ENCODE data around the gene PTCD2. TPM values are rescaled to one million over a fixed set of nuclear protein-coding genes. Genes with fewer than 3 reads are reported as not detected.
A peak's percentile ranks its signal among the peaks of the same experiment; 100 is the strongest.

Gene PTCD2
- total RNA-seq, 4 donors from 2014 or later, result 6.3 to 17.4 (median 11.8) TPM

GRCh38 chr5:72276219-72276752 lies 43.9 kb upstream of the PTCD2 start:
- whole genome bisulfite sequencing, 2 donors, result 97 to 98% methylated on average over 3 of the region's 3 CpGs
- Histone ChIP-seq H3K36me3 (peaks cover 0 to 14% (median 0%) of the 10 kb centered on the region in 3 donors), H3K4me3 (no peak overlapping the region), H3K4me1 (peaks cover 0 to 13% (median 2%) of the 10 kb centered on the region in 4 donors), H3K9me3 (peaks cover 0 to 3% (median 1%) of the 10 kb centered on the region in 4 donors), H3K27ac (no peak overlapping the region), H3K27me3 (no peaks in the 10 kb centered on the region)
- no peak for TF ChIP-seq EP300 (IDR thresholded peaks at IDR 0.05)
- TF ChIP-seq POLR2A (IDR thresholded peaks at IDR 0.05), result no peak
- TF ChIP-seq CTCF (IDR thresholded peaks at IDR 0.05), result no peak
- DNase-seq (ENCODE audit: low spot score in 2 of 2), result no peak

- Histone ChIP-seq H3K4me1 (peaks cover 0 to 40% (median 7%) of the 10 kb centered on the region in 4 donors), H3K27ac (peak overlapping the region in 3 of 4 donors; percentile 13 to 78 (median 73)), H3K4me3 (no peak overlapping the region), H3K9me3 (peaks cover 0 to 3% (median 1%) of the 10 kb centered on the region in 4 donors), H3K36me3 (peaks cover 0 to 14% (median 0%) of the 10 kb centered on the region in 3 donors), H3K27me3 (no peaks in the 10 kb centered on the region)
- TF ChIP-seq POLR2A (IDR thresholded peaks at IDR 0.05), result no peak
- peak; percentile 20 to 65 (median 51) for TF ChIP-seq CTCF (IDR thresholded peaks at IDR 0.05)
- peak in 1 of 2 donors; percentile 28 for DNase-seq (ENCODE audit: low spot score in 2 of 2)
- 3 to 13% methylated on average over 2 of the region's 2 CpGs for WGBS, 2 donors
These were observed 39.5 kb upstream of the PTCD2 start for GRCh38 chr5:72280581-72281069.

GRCh38 chr5:72281430-72281763 lies 38.8 kb upstream of the PTCD2 start:
- WGBS, 2 donors, result 58 to 61% methylated on average over 1 of the region's 1 CpG
- Histone ChIP-seq H3K9me3 (no peaks in the 10 kb centered on the region), H3K4me3 (no peak overlapping the region), H3K27me3 (no peaks in the 10 kb centered on the region), H3K4me1 (peaks cover 0 to 40% (median 7%) of the 10 kb centered on the region in 4 donors), H3K36me3 (peaks cover 0 to 13% (median 0%) of the 10 kb centered on the region in 3 donors), H3K27ac (peak overlapping the region in 3 of 4 donors; percentile 13 to 78 (median 73))
- TF ChIP-seq CTCF (IDR thresholded peaks at IDR 0.05) (no peak), POLR2A (IDR thresholded peaks at IDR 0.05) (no peak), EP300 (IDR thresholded peaks at IDR 0.05) (no peak)
- DNase-seq (ENCODE audit: low spot score in 2 of 2), result no peak

- peak overlapping the region in 2 of 4 donors; percentile 73 to 78 for H3K27ac ChIP-seq
- peaks cover 0 to 40% (median 7%) of the 10 kb centered on the region in 4 donors for H3K4me1 ChIP-seq
- TF ChIP-seq POLR2A (IDR thresholded peaks at IDR 0.05) (no peak), EP300 (IDR thresholded peaks at IDR 0.05) (peak; percentile 53 to 87)
These were observed 38.2 kb upstream of the PTCD2 start for GRCh38 chr5:72281764-72282499.

GRCh38 chr5:72282878-72283277 lies 37.3 kb upstream of the PTCD2 start:
- no peak for DNase-seq (ENCODE audit: low spot score in 2 of 2)
- H3K4me1 ChIP-seq, result peaks cover 0 to 40% (median 7%) of the 10 kb centered on the region in 4 donors
- TF ChIP-seq EP300 (IDR thresholded peaks at IDR 0.05) (no peak), POLR2A (IDR thresholded peaks at IDR 0.05) (no peak), CTCF (IDR thresholded peaks at IDR 0.05) (no peak)
- H3K27me3 ChIP-seq, result no peaks in the 10 kb centered on the region
- peak overlapping the region in 3 of 4 donors; percentile 2 to 78 (median 73) for H3K27ac ChIP-seq
- H3K4me3 ChIP-seq, result no peak overlapping the region
- no peaks in the 10 kb centered on the region for H3K9me3 ChIP-seq
- H3K36me3 ChIP-seq, result peaks cover 0 to 7% (median 0%) of the 10 kb centered on the region in 3 donors
- 49 to 70% methylated on average over 2 of the region's 2 CpGs for WGBS, 2 donors

More at GRCh38 chr5:72281764-72282499, 38.2 kb upstream of the PTCD2 start:
- H3K36me3 ChIP-seq, result peaks cover 0 to 9% (median 0%) of the 10 kb centered on the region in 3 donors
- H3K4me3 ChIP-seq, result no peak overlapping the region
- H3K9me3 ChIP-seq, result no peaks in the 10 kb centered on the region
- WGBS, 2 donors, result 63 to 66% methylated on average over 3 of the region's 3 CpGs
- H3K27me3 ChIP-seq, result no peaks in the 10 kb centered on the region
- DNase-seq (ENCODE audit: low spot score in 2 of 2), result no peak

Data from tibial nerve (tissue), 4 donors.